Measurements from ENCODE around the gene SCRG1.

- TF ChIP-seq CTCF (IDR thresholded peaks at IDR 0.05) (no peak), POLR2A (IDR thresholded peaks at IDR 0.05) (no peak), POLR2AphosphoS5 (IDR thresholded peaks at IDR 0.05) (no peak), EP300 (IDR thresholded peaks at IDR 0.05) (no peak)
Measured at GRCh38 chr4:173443121-173443520, 44.2 kb upstream of the SCRG1 start.
